ENCODE results near the gene NUP62.
"Not testable (repeated sequence)": the region's sequence is repeated elsewhere in the genome, so short reads cannot be mapped to it uniquely, and the experiment has no call there.

Gene NUP62

DNA sequence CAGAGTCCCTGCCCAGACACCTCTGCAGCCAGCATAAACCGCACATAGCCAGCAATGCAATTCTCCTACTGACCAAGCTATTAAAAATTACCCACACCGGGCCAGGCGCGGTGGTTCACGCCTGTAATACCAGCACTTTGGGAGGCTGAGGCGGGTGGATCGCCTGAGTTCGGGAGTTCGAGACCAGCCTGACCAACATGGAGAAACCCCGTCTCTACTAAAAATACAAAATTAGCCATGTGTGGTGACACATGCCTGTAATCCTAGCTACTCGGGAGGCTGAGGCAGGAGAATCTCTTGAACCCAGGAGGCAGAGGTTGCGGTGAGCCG, 4.5 kb downstream of the NUP62 start:
- H3K4me3 ChIP-seq (ENCODE audit: low read depth, low read length); H3K9ac ChIP-seq (ENCODE audit: low read depth, low read length); H3K27me3 ChIP-seq (ENCODE audit: control insufficient read depth, insufficient read depth, low read length); H3K4me1 ChIP-seq (ENCODE audit: control insufficient read depth, insufficient read depth, low read length); H3K9me3 ChIP-seq (ENCODE audit: control insufficient read depth, insufficient read depth, low read length); H3K27ac ChIP-seq (ENCODE audit: low read depth, low read length): not testable (repeated sequence)
- peaks cover 66% of the 10 kb centered on the region for H3K36me3 ChIP-seq (ENCODE audit: control insufficient read depth, insufficient read depth, low read length)

DNA sequence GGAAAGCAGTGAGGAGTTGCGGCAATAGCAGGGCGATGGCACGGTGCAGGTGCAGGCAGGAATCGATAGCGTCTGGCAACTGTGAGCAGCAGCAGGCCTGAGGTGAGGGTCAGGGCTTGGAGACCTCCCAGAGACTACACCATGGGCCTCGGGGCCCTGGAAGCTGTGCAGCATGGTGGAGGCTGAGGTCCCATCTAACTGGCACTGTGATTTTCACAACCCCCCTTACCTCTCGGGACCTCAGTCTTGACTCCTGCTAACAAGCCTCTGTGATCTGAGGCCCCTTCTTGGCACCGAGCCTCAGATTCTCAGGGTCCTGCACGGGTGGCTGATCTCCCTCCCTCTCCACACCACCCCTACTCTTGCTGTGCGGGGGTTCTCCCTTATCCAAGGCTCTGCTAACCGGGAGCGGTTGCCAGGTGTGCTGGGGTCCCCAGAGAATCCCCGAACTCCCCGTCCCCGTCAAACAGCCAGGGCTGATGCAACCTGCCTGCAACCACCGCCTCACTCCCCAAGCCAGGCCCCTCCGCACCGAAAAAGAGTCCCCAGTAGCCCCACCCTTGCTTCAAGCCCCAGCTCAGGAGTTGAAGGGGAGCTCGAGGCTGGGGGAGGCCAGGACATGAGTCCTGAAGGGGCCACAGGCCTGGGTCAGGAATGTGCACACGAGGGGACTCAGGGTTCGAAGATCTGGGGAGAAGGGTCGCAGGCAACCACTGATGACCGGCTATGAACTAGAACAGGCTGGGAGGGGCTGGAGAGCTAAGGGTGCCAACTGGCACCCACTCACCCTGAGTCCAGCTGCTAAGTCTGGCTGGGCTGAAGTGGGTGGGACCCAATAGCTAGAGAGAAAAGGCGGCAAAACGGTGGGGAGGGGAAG, 5.1 kb downstream of the NUP62 start:
- no peak overlapping the region for H3K9ac ChIP-seq (ENCODE audit: low read depth, low read length)
- peaks cover 71% of the 10 kb centered on the region for H3K36me3 ChIP-seq (ENCODE audit: control insufficient read depth, insufficient read depth, low read length)
- no peak overlapping the region for H3K27ac ChIP-seq (ENCODE audit: low read depth, low read length)
- H3K9me3 ChIP-seq (ENCODE audit: control insufficient read depth, insufficient read depth, low read length), result no peaks in the 10 kb centered on the region
- H3K4me3 ChIP-seq (ENCODE audit: low read depth, low read length), result no peak overlapping the region
- peaks cover 2% of the 10 kb centered on the region; the same call in 1 of the 2 replicates for H3K4me1 ChIP-seq (ENCODE audit: control insufficient read depth, insufficient read depth, low read length)
- no peaks in the 10 kb centered on the region for H3K27me3 ChIP-seq (ENCODE audit: control insufficient read depth, insufficient read depth, low read length)

DNA sequence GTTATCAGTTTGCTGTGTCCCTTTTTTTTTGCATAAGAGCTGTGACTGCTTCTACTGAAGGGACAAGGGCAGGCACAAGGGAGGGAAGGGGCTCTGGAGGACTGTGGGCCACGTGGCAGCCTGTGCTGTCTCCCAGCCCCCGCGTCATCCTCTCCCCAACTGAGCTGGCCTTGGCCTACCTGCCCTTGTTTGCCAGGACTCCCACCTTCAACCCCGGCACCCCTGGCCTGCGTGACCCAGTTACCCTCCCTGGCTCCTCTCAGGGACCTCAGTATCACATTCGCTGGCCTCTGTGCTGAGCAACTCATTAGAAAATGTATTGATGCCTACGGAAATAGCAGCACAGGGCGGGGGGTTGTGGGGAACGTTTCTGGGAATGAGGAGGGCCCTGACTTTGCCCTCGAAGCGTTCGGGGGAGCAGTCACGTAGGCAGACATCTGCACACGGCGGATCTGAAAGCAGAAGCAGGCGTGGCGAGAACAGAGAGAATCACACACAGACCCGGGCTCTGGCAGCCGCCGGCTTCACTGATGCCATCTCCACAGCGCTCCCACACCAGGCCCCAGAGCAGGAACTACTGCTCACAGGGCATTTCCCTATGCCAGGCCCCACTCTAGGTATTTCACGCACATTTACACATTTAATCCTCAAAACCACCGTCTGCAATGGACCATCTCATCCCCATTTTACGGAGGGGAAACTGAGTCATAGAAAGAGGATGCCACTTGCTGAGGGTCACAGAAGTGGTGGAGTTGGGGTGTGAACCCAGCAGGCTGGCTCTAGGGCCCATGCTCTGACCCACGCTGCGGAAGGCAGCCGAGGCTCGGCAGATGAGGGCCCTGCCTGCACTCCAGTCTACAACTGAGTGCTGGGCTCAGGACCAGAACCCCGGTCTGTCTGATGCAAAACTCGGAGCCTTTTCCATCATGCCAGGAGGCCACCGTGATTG, 6.0 kb downstream of the NUP62 start:
- Histone ChIP-seq H3K36me3 (ENCODE audit: control insufficient read depth, insufficient read depth, low read length) (peaks cover 76% of the 10 kb centered on the region), H3K27ac (ENCODE audit: low read depth, low read length) (no peak overlapping the region), H3K27me3 (ENCODE audit: control insufficient read depth, insufficient read depth, low read length) (no peaks in the 10 kb centered on the region), H3K4me3 (ENCODE audit: low read depth, low read length) (no peak overlapping the region), H3K4me1 (ENCODE audit: control insufficient read depth, insufficient read depth, low read length) (no peaks in the 10 kb centered on the region; the same call in 1 of the 2 replicates), H3K9ac (ENCODE audit: low read depth, low read length) (no peak overlapping the region), H3K9me3 (ENCODE audit: control insufficient read depth, insufficient read depth, low read length) (no peaks in the 10 kb centered on the region)

DNA sequence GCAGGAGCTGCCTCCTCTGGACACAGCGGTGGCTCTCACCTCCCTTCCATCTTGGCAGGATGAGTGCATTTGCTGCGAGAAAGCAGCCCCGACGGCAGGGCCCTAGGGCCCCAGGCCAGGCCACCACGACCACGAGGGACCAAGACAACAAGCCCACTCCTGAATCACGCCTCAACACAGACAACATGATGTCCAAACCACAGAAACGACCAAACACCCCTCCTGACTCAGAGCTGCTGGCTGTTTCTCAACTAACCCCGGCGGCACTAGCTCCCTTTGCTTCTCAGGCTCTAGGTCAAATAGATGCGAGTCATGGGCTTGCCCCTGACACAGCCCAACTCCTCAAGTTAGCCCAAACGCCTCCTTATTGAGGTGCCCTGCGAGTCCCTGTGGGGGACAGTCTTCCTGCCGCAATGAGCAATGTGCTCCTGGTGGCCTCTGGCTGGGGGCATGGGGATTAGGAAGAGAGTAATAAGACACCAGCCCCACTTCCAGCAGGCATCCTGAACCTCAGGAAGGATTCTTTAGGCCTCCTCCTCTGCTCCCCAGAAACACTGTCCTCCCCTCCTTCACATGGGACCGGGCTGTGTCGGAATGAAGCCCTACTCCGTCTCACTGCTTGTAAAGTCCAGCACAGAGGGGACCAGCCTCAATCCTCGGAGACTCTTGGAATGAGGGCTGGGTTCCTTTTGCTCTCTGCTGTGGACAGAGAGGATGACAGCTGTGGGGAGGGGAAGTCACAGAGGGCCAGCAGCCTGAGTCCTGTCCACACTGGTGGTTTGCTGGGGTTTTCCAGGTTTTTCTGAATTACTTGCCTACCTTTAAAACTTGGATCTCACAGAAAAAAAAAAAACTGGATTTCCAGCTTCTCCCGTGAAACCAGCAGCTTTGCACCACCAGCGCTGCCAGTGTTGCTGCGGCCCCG, 7.2 kb downstream of the NUP62 start:
- H3K4me3 ChIP-seq (ENCODE audit: low read depth, low read length), result no peak overlapping the region
- no peaks in the 10 kb centered on the region for H3K9me3 ChIP-seq (ENCODE audit: control insufficient read depth, insufficient read depth, low read length)
- no peak overlapping the region for H3K9ac ChIP-seq (ENCODE audit: low read depth, low read length)
- H3K4me1 ChIP-seq (ENCODE audit: control insufficient read depth, insufficient read depth, low read length), result no peaks in the 10 kb centered on the region; the same call in 1 of the 2 replicates
- H3K27ac ChIP-seq (ENCODE audit: low read depth, low read length), result no peak overlapping the region
- H3K36me3 ChIP-seq (ENCODE audit: control insufficient read depth, insufficient read depth, low read length), result peaks cover 78% of the 10 kb centered on the region
- H3K27me3 ChIP-seq (ENCODE audit: control insufficient read depth, insufficient read depth, low read length), result no peaks in the 10 kb centered on the region

DNA sequence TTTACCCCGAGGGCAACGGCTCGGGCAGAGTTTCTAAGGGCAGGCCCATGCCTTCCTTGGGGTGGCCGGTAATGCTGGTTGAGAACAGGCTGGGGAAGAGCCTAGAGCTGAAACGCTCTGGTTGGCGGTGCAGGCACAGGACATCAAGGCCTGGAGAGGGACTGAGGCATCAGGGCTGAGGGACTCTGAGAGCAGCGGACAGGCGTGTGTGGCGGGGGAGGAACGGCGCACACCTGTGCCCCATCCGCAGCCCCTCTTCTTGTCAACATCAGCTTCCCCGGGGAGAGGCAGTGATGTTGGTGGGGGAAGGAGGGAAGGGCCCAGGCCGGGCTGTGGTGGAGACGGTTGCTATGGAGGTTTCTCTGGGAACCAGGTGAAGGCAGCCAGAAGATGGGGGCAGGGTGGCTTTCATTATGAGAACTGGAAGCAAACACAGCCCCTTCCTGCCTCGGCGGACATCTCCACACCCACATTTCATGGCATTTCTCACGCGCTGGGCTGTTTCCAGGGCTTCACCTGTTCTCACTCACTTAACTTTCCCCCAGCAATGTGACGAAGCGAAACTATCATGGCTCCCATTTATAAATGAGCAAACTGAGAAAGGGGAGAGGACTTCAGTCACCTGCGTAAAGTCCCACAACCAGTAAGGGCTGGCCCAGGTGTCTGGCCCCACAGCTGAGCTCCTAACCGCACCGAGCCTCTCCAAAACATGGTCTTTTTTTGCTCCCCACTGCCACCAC, 8.5 kb downstream of the NUP62 start:
- no peak overlapping the region for H3K4me3 ChIP-seq (ENCODE audit: low read depth, low read length)
- no peak overlapping the region for H3K9ac ChIP-seq (ENCODE audit: low read depth, low read length)
- H3K27ac ChIP-seq (ENCODE audit: low read depth, low read length), result no peak overlapping the region
- H3K27me3 ChIP-seq (ENCODE audit: control insufficient read depth, insufficient read depth, low read length), result no peaks in the 10 kb centered on the region
- peaks cover 77% of the 10 kb centered on the region for H3K36me3 ChIP-seq (ENCODE audit: control insufficient read depth, insufficient read depth, low read length)
- H3K4me1 ChIP-seq (ENCODE audit: control insufficient read depth, insufficient read depth, low read length), result no peaks in the 10 kb centered on the region; the same call in 1 of the 2 replicates
- no peaks in the 10 kb centered on the region for H3K9me3 ChIP-seq (ENCODE audit: control insufficient read depth, insufficient read depth, low read length)

DNA sequence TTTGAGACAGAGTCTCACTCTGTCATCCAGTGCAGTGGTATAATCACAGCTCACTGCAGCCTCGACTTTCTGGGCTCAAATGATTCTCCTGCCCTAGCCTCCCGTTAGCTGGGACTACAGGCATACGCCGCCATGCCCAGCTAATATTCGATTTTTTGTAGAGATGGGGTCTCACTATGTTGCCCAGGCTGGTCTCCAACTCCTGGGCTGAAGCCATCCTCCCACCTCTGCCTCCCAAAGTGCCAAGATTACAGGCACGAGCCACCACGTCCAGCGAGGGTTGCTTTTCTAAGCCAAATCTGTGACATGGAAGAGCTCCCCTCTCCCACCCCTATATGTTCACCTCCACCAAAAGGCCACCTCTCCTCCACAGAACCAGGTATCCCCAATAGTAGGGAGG, 11.2 kb downstream of the NUP62 start:
- H3K9ac ChIP-seq (ENCODE audit: low read depth, low read length), result no peak overlapping the region
- H3K36me3 ChIP-seq (ENCODE audit: control insufficient read depth, insufficient read depth, low read length), result peaks cover 77% of the 10 kb centered on the region
- H3K4me3 ChIP-seq (ENCODE audit: low read depth, low read length), result no peak overlapping the region
- H3K9me3 ChIP-seq (ENCODE audit: control insufficient read depth, insufficient read depth, low read length), result no peaks in the 10 kb centered on the region
- H3K27me3 ChIP-seq (ENCODE audit: control insufficient read depth, insufficient read depth, low read length), result no peaks in the 10 kb centered on the region
- no peak overlapping the region for H3K27ac ChIP-seq (ENCODE audit: low read depth, low read length)
- no peaks in the 10 kb centered on the region; the same call in 1 of the 2 replicates for H3K4me1 ChIP-seq (ENCODE audit: control insufficient read depth, insufficient read depth, low read length)

DNA sequence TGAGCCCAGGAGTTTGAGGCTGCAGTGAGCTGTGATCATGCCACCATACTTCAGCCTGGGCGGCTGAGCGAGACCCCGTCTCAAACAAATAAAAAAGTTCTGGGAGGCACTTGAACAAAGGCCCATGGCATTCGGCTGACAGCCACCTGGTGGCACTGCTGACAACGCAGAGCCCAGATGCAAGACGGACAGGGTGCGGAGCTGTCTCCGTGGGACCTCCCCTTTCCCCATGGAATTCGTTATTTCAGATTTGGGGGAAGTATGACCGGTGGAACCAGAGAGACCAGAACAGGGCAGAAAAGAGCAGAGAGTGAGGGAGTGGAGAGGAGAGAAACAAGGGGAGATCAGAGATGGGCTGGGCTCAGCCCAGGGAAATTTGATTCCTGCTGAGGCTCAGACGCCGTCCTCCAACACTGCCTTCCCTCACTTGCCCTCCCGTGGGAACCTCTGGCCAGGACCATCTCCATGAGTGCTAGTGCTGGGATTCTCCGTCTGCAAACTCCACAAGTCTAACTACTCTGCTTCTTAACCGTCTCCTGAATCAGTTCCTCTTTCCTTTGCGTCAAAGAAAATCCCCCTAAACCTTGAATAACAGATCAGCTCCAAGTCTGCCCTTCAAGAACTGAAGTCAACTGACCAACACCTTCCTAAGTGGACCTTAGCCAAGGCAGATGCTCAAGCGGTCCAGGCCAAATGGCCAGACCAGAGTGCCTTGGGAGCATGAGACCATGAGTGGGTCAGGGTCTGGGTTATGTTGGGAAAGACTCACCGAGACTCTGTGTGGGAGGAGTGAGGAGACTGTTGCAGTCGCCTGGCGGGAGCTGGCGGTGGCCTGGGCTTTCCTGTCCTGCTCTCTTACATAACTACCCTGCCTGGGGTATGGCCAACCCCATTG, 12.2 kb downstream of the NUP62 start:
- peaks cover 75% of the 10 kb centered on the region for H3K36me3 ChIP-seq (ENCODE audit: control insufficient read depth, insufficient read depth, low read length)
- H3K9ac ChIP-seq (ENCODE audit: low read depth, low read length), result no peak overlapping the region
- no peaks in the 10 kb centered on the region for H3K9me3 ChIP-seq (ENCODE audit: control insufficient read depth, insufficient read depth, low read length)
- no peak overlapping the region for H3K27ac ChIP-seq (ENCODE audit: low read depth, low read length)
- no peaks in the 10 kb centered on the region for H3K27me3 ChIP-seq (ENCODE audit: control insufficient read depth, insufficient read depth, low read length)
- no peak overlapping the region for H3K4me3 ChIP-seq (ENCODE audit: low read depth, low read length)
- no peaks in the 10 kb centered on the region; the same call in 1 of the 2 replicates for H3K4me1 ChIP-seq (ENCODE audit: control insufficient read depth, insufficient read depth, low read length)

DNA sequence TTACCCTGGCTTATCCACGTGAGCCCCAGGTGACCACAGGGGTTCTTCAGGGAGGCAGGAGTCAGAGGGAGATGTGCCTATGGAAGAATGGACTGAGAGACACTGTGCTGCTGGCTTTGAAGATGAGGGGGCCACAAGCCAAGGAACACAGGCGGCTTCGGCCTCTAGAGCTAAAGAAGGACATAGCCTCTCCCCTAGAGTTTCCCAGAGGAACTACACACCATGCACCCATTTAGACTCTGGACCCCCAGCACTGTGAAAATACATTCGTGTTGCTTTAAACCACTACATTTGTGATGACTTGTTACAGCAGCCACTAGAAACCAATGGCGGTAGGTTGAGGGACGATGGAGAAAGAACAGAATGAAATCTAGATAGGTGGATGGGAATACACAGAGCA, 14.0 kb downstream of the NUP62 start:
- Histone ChIP-seq H3K9me3 (ENCODE audit: control insufficient read depth, insufficient read depth, low read length) (no peaks in the 10 kb centered on the region), H3K36me3 (ENCODE audit: control insufficient read depth, insufficient read depth, low read length) (peaks cover 79% of the 10 kb centered on the region)

DNA sequence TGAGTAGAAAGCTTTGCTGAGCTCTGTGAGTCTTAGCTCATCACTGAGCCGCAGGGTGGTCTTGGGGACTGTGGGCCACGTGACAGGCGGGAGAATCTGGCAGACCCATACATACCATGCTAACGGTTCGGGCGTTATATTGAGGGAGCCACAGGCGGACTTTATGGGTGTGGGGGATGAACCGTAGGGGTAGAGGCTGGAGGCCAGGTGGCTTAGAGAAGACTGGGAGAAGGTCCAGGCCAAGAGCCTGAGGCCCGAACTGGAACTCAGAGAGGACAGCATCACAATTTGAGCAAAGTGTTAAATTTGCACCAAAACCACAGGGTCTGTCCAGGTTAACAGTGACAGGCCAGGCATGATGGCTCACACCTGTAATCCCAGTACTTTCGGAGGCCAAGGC, 15.6 kb downstream of the NUP62 start:
- H3K9me3 ChIP-seq (ENCODE audit: control insufficient read depth, insufficient read depth, low read length), result no peaks in the 10 kb centered on the region
- no peak overlapping the region for H3K9ac ChIP-seq (ENCODE audit: low read depth, low read length)
- H3K4me3 ChIP-seq (ENCODE audit: low read depth, low read length), result no peak overlapping the region
- no peaks in the 10 kb centered on the region for H3K27me3 ChIP-seq (ENCODE audit: control insufficient read depth, insufficient read depth, low read length)
- H3K27ac ChIP-seq (ENCODE audit: low read depth, low read length), result no peak overlapping the region
- H3K36me3 ChIP-seq (ENCODE audit: control insufficient read depth, insufficient read depth, low read length), result peaks cover 88% of the 10 kb centered on the region
- no peaks in the 10 kb centered on the region for H3K4me1 ChIP-seq (ENCODE audit: control insufficient read depth, insufficient read depth, low read length)

More for the DNA sequence above, 14.0 kb downstream of the NUP62 start:
- no peak overlapping the region for H3K27ac ChIP-seq (ENCODE audit: low read depth, low read length)
- no peaks in the 10 kb centered on the region for H3K27me3 ChIP-seq (ENCODE audit: control insufficient read depth, insufficient read depth, low read length)
- H3K4me3 ChIP-seq (ENCODE audit: low read depth, low read length), result no peak overlapping the region
- H3K9ac ChIP-seq (ENCODE audit: low read depth, low read length), result no peak overlapping the region
- H3K4me1 ChIP-seq (ENCODE audit: control insufficient read depth, insufficient read depth, low read length), result no peaks in the 10 kb centered on the region

Measured in HUES48 (cell line).